ENCODE results near the gene SMG1. TPM values are rescaled to one million over a fixed set of nuclear protein-coding genes. Genes with fewer than 3 reads are reported as not detected.
"Not testable (repeated sequence)": the region's sequence is repeated elsewhere in the genome, so short reads cannot be mapped to it uniquely, and the experiment has no call there.

Gene SMG1
- total and polyA plus RNA-seq, 7 donors: 6.0 to 112 (median 72.8) TPM

- WGBS, 2 donors: 4 to 20% methylated on average over 5 of the region's 5 CpGs
Measured at GRCh38 chr16:18923935-18924334, 2.3 kb downstream of the SMG1 start.

GRCh38 chr16:18923124-18923523 is 3.1 kb downstream of the SMG1 start:
- H3K9me3 ChIP-seq; intact Hi-C loops (cut with DNase I); H3K27me3 ChIP-seq; H3K36me3 ChIP-seq; H3K4me3 ChIP-seq; H3K27ac ChIP-seq; DNase-seq: not testable (repeated sequence)
- H3K4me1 ChIP-seq: peaks cover 0 to 26% (median 16%) of the 10 kb centered on the region in 4 donors
- WGBS, 2 donors: 64 to 83% methylated on average over 8 of the region's 8 CpGs

More at GRCh38 chr16:18923935-18924334, 2.3 kb downstream of the SMG1 start:
- H3K4me1 ChIP-seq: peaks cover 0 to 22% (median 14%) of the 10 kb centered on the region in 4 donors
- H3K9me3 ChIP-seq; DNase-seq; intact Hi-C loops (cut with DNase I); H3K4me3 ChIP-seq; H3K27me3 ChIP-seq; H3K36me3 ChIP-seq; H3K27ac ChIP-seq: not testable (repeated sequence)

- 44 to 55% methylated on average over 2 of the region's 2 CpGs for WGBS, 2 donors
Measured at GRCh38 chr16:18909585-18909984, 16.6 kb downstream of the SMG1 start.

GRCh38 chr16:18908716-18909115 is 17.5 kb downstream of the SMG1 start:
- H3K4me3 ChIP-seq, H3K27me3 ChIP-seq, H3K9me3 ChIP-seq, DNase-seq, H3K36me3 ChIP-seq, H3K27ac ChIP-seq: not testable (repeated sequence)
- intact Hi-C loops (cut with DNase I): loop anchor here (10.0 kb wide), 1 partner anchor 56 kb away; no protein-coding TSS in a partner anchor
- H3K4me1 ChIP-seq: peaks cover 0 to 13% (median 0%) of the 10 kb centered on the region in 4 donors
- WGBS, 2 donors: 88 to 94% methylated on average over 12 of the region's 12 CpGs

More at GRCh38 chr16:18909585-18909984, 16.6 kb downstream of the SMG1 start:
- H3K27me3 ChIP-seq, DNase-seq, H3K27ac ChIP-seq, H3K4me3 ChIP-seq, H3K36me3 ChIP-seq, H3K9me3 ChIP-seq: not testable (repeated sequence)
- intact Hi-C loops (cut with DNase I): loop anchor here (10.0 kb wide), 1 partner anchor 55 kb away; no protein-coding TSS in a partner anchor
- H3K4me1 ChIP-seq: peaks cover 0 to 13% (median 0%) of the 10 kb centered on the region in 4 donors

GRCh38 chr16:18902778-18903177 is 23.4 kb downstream of the SMG1 start:
- WGBS, 2 donors: 90 to 91% methylated on average over 7 of the region's 7 CpGs
- not testable (repeated sequence) for H3K27ac ChIP-seq, H3K9me3 ChIP-seq, H3K36me3 ChIP-seq, DNase-seq, H3K4me3 ChIP-seq, H3K27me3 ChIP-seq
- H3K4me1 ChIP-seq: peaks cover 0 to 20% (median 13%) of the 10 kb centered on the region in 4 donors
- intact Hi-C loops (cut with DNase I): loop anchor here (10.0 kb wide), 1 partner anchor 62 kb away; no protein-coding TSS in a partner anchor

GRCh38 chr16:18902044-18902443 is 24.2 kb downstream of the SMG1 start:
- not testable (repeated sequence) for DNase-seq, H3K27me3 ChIP-seq, H3K36me3 ChIP-seq, H3K4me3 ChIP-seq, H3K27ac ChIP-seq, H3K9me3 ChIP-seq
- WGBS, 2 donors: 87 to 91% methylated on average over 3 of the region's 3 CpGs
- intact Hi-C loops (cut with DNase I): loop anchor here (10.0 kb wide), 1 partner anchor 63 kb away; no protein-coding TSS in a partner anchor
- peaks cover 0 to 23% (median 21%) of the 10 kb centered on the region in 4 donors for H3K4me1 ChIP-seq

- H3K4me3 ChIP-seq, H3K27me3 ChIP-seq, DNase-seq, H3K9me3 ChIP-seq, H3K36me3 ChIP-seq, H3K27ac ChIP-seq: not testable (repeated sequence)
- WGBS, 2 donors: 64 to 90% methylated on average over 1 of the region's 1 CpG
- H3K4me1 ChIP-seq: peaks cover 0 to 25% (median 22%) of the 10 kb centered on the region in 4 donors
- intact Hi-C loops (cut with DNase I): loop anchor here (10.0 kb wide), 1 partner anchor 64 kb away; no protein-coding TSS in a partner anchor
Measured at GRCh38 chr16:18901194-18901593, 25.0 kb downstream of the SMG1 start.

- intact Hi-C loops (cut with DNase I); H3K27me3 ChIP-seq; H3K9me3 ChIP-seq; H3K27ac ChIP-seq; H3K4me3 ChIP-seq; DNase-seq; H3K4me1 ChIP-seq: not testable (repeated sequence)
- 73 to 80% methylated on average over 2 of the region's 2 CpGs for WGBS, 2 donors
- H3K36me3 ChIP-seq: peaks cover 0 to 53% (median 6%) of the 10 kb centered on the region in 4 donors
Measured at GRCh38 chr16:18884456-18884855, 41.8 kb downstream of the SMG1 start.

GRCh38 chr16:18877734-18878133 is 48.5 kb downstream of the SMG1 start:
- H3K27ac ChIP-seq; DNase-seq; H3K4me3 ChIP-seq; H3K4me1 ChIP-seq; H3K9me3 ChIP-seq; intact Hi-C loops (cut with DNase I); H3K27me3 ChIP-seq: not testable (repeated sequence)
- peaks cover 10 to 76% (median 18%) of the 10 kb centered on the region in 4 donors for H3K36me3 ChIP-seq
- WGBS, 2 donors: 62 to 94% methylated on average over 4 of the region's 4 CpGs

- H3K27me3 ChIP-seq; H3K27ac ChIP-seq; H3K9me3 ChIP-seq; DNase-seq; H3K4me3 ChIP-seq; intact Hi-C loops (cut with DNase I); H3K4me1 ChIP-seq: not testable (repeated sequence)
- H3K36me3 ChIP-seq: peaks cover 10 to 78% (median 17%) of the 10 kb centered on the region in 4 donors
- WGBS, 2 donors: 59 to 74% methylated on average over 4 of the region's 4 CpGs
Measured at GRCh38 chr16:18877259-18877658, 48.9 kb downstream of the SMG1 start.

- H3K27me3 ChIP-seq; intact Hi-C loops (cut with DNase I); H3K4me1 ChIP-seq; H3K4me3 ChIP-seq; H3K27ac ChIP-seq; DNase-seq; H3K9me3 ChIP-seq: not testable (repeated sequence)
- WGBS, 2 donors: 88 to 90% methylated on average over 5 of the region's 5 CpGs
- H3K36me3 ChIP-seq: peaks cover 8 to 76% (median 14%) of the 10 kb centered on the region in 4 donors
Measured at GRCh38 chr16:18876301-18876700, 49.9 kb downstream of the SMG1 start.

GRCh38 chr16:18869043-18869771 is 57.0 kb downstream of the SMG1 start:
- H3K27ac ChIP-seq; DNase-seq; intact Hi-C loops (cut with DNase I); H3K4me1 ChIP-seq; H3K9me3 ChIP-seq; H3K4me3 ChIP-seq; H3K27me3 ChIP-seq: not testable (repeated sequence)
- 37 to 72% methylated on average over 2 of the region's 2 CpGs for WGBS, 2 donors
- peaks cover 0 to 76% (median 12%) of the 10 kb centered on the region in 4 donors for H3K36me3 ChIP-seq
